Fibroblast of gingiva (primary cell): ENCODE measurements around the gene FUT8.
"Not testable (repeated sequence)": the region's sequence is repeated elsewhere in the genome, so short reads cannot be mapped to it uniquely, and the experiment has no call there.

Experiments
- DNase-seq: peaks from one replicate; pipeline ENCODE4 v3.0.0-alpha.2; 2011; ENCODE audit warnings: low read depth

FUT8 gene

DNA sequence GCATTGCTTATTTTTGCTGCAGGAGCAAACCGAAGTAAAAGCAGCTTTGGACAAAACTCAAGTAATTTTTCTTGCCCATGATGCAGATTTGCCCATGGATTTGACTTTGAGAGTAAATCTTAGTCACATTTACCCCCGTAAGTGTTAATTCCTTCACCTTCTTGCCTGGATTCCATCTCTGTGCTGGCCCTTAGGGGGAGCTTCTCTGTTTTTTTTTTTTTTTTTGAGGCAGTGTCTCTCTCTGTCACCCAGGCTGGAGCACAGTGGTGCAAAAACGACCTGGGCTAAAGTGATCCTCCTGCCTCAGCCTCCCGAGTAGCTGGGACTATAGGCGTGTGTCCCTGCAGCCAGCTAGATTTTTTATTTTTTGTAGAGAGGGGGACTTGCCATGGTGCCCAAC is 210.2 kb downstream of the FUT8 start:
- DNase-seq = no peak

DNA sequence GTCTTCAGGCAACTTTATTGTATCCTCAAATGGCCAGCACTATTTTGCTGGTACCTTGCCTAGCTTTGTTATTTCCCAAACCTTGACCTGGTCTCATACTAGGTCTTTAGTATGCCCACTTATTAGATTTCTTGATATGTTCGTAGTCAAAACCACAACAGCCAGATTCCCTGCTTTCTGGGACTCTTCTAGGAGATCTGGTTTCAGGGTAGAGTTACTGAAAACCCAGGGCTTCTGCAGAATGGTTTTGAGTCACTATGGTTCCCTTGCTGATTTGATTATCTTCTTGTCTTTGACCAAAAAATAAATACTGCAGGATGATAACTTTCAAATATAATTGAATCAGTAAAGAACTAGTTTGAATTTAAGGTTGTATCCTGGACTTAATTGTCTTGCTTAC is 211.2 kb downstream of the FUT8 start:
- no peak for DNase-seq

DNA sequence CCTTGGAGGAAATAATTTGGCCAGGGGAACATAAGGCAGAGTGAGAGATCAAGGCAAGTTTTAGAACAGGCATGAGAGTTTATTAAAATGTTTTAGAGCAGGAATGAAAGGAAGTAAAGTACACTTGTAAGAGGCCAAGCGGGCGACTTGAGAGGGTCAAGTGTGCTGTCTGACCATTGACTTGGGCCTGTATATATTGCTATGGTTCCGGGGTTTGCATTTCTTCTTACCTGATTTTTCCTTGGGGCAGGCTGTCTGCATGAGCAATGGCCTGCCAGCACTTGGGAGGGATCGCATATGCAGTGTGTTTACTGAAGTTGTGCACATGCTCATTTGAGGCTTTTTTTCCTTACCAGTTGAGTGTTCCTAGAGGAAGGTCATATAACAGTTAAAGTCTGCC is 214.8 kb downstream of the FUT8 start:
- DNase-seq = no peak

GRCh38 chr14:65628664-65629063 is 216.1 kb downstream of the FUT8 start:
- DNase-seq = no peak

- no peak for DNase-seq
Measured at GRCh38 chr14:65631040-65631439, 218.5 kb downstream of the FUT8 start.

GRCh38 chr14:65632487-65632886 is 220.0 kb downstream of the FUT8 start:
- no peak for DNase-seq

DNA sequence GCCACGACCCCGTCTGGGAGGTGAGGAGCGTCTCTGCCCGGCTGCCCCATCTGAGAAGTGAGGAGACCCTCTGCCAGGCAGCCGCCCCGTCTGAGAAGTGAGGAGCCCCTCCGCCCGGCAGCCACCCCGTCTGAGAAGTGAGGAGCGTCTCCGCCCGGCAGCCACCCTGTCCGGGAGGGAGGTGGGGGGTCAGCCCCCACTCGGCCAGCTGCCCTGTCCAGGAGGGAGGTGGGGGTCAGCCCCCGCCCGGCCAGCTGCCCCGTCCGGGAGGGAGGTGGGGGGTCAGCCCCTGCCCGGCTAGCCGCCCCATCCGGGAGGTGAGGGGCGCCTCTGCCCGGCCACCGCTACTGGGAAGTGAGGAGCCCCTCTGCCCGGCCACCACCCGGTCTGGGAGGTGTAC is 221.1 kb downstream of the FUT8 start:
- not testable (repeated sequence) for DNase-seq

GRCh38 chr14:65637780-65638179 is 225.2 kb downstream of the FUT8 start:
- no peak for DNase-seq

- no peak for DNase-seq
Measured at GRCh38 chr14:65639216-65639615, 226.7 kb downstream of the FUT8 start.

GRCh38 chr14:65650826-65651225 is 238.3 kb downstream of the FUT8 start:
- DNase-seq = no peak

- no peak for DNase-seq
Measured at GRCh38 chr14:65656554-65656953, 244.0 kb downstream of the FUT8 start.

DNA sequence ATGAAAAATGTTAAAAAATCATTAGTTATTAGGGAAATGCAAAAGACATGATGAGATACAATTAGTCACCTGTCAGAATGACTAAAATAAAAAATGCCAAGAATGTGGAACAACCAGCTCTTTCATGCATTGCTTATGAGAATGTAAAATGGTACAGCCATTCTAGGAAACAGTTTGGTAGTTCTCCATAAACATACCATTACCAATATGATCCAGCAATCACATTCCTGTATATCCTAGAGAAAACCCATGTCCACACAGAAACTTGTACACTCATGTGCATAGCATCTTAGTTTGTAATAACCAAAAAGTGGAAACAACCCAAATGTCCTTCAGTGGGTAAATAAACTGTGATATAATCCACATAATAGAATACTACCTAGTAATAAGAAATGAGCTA is 245.7 kb downstream of the FUT8 start:
- DNase-seq = no peak

DNA sequence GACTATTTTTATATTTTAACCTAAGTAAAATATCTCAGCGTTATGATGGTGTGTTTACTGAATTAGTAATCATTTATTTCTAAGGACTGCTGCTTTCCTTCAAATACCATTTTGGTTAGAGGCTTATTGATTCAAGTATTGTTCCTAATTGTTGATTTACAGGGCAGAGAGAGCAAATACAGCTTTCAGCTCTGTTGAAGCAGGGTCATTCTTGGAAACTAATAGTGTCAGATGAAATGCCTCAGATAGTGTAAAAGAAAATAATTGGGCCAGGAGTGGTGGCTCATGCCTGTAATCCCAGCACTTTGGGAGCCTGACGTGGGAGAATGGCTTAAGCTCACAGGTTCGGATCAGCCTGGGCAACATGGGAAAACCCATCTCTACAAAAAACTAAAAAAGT is 249.3 kb downstream of the FUT8 start:
- no peak for DNase-seq

DNA sequence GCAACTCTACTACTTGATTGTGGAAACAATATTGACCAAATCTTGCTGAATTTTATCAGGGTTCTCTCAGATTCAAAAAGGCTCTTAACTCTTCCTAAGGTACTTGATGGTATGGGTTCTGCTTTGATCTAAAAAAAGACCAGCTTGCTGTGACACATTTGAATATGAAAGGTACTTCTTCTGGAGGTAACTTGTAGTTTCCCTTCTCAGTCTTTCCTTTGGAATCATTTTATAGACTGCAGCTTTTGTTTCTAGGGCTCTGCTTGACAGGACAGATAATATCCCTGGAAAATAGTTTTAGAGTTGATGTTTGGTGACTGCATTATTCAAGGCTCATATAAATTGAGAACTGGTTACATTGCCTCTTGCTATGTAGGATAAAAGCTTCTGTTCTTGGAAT is 251.9 kb downstream of the FUT8 start:
- DNase-seq = no peak

- no peak for DNase-seq
Measured at GRCh38 chr14:65676361-65677014, 264.0 kb downstream of the FUT8 start.

GRCh38 chr14:65685572-65685971 is 273.0 kb downstream of the FUT8 start:
- DNase-seq = no peak

GRCh38 chr14:65686761-65687160 is 274.2 kb downstream of the FUT8 start:
- no peak for DNase-seq

DNA sequence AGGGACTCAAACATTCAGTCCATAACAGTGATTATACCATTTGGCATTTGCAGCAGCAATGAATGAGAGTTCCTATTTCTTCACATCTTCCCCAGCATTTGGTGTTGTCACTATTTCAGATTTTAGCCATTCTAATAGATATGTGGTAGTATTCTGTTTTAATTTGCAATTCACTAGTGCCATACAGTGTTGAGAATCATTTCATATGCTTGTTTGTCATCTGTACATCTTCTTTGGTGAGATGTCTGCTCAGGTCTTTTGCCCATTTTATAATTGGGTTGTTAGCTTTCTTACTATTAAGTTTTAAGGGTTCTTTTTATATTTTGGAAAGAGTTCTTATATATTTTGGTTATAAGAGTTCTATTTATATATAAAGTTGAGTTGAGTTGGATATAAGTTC is 276.5 kb downstream of the FUT8 start:
- DNase-seq = no peak

GRCh38 chr14:65692566-65692965 is 280.0 kb downstream of the FUT8 start:
- not testable (repeated sequence) for DNase-seq

DNA sequence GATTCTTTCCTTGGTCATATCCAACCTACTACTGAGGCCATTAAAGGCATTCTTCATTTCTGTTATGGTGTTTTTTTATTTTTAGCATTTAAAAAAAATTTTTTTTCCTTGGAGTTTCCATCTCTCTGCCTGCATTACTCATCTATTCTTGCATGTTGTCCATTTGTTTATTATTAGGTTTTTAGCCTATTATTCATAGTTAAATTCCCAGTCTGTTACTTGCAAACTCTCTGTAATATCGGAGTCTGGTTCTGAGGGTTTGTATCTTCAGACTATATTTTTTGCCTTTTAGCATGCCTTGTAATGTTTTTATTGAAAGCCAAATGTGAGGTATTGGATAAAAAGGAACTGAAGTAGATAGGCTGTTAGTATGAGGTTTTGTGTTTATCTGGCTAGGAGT is 284.3 kb downstream of the FUT8 start:
- no peak for DNase-seq

DNA sequence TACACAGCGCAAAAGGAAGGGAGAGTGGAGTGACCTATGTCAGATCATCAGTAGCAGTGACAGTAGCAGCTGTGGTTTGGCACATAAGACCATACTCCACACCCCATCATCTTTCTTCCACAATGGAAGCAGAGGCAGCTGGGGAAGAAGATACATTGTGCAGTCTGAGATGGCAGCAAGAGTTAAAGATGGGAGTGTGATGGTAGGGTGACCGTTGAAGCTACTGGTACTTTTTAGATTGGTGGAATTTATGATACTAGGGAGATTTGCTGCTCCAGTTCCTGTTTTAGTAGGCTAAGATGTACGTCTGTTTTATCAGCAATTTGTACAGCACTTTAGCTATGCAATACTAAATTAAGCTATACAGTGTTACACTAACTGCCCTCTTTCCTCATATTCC is 291.0 kb downstream of the FUT8 start:
- no peak for DNase-seq

GRCh38 chr14:65703996-65704395 is 291.5 kb downstream of the FUT8 start:
- peak; percentile 6 for DNase-seq

DNA sequence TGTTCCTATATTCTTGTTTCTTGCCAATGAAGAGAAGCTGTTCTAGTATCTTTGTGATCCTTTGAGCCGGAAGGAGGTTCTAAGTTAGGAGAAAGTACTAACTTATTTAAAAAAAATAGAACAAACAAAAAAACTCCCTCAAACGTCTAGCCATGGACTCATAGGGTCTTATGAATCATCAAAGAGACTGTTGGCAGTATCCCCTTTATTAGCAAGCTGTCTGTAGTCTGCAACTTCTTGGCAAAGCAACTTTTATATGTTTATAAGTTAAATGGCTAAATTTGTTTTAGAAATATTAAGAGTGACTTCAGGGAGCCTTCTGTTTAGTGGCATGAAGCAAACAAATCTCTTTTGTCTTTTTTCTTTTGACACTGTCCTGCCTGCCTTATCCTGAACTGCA is 291.9 kb downstream of the FUT8 start:
- DNase-seq = peak; percentile 36

DNA sequence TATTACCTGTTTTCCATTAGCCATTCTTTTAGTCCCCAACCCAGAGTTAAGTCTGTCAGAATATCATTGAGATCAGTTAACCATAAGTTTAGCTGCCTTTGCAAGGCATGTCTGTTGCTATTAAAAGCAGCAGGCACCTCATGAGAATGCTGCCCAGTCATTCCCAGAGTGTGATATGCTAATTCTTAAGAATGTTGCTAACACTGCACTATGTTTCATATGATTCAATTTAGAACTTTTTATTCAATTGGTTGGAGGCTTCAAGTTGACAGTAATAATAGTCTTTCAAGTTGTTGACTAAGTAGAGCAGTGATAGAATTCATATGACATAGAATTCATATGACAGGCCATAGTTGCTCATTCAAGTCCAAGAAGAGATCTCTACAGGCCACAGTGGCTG is 292.3 kb downstream of the FUT8 start:
- no peak for DNase-seq

- DNase-seq = no peak
Measured at GRCh38 chr14:65709576-65709975, 297.0 kb downstream of the FUT8 start.
